A673 (cell line): ENCODE measurements around the gene UXS1.

Experiments
- CTCF ChIP-seq: fragments of 300-800, 200-600 bp; sonication (generic); conservative IDR thresholded peaks from 2 replicates; pipeline ENCODE4 v1.5.1; 2017; ENCODE audit warnings: low read depth, mild to moderate bottlenecking, antibody characterized with exemption, low read length, moderate library complexity, mixed read lengths
- EZH2 ChIP-seq: fragments of 200-600 bp; sonication (generic); IDR thresholded peaks from 2 replicates; pipeline ENCODE4 v1.6.1; 2017; ENCODE audit warnings: borderline replicate concordance, low read depth, mild to moderate bottlenecking, mixed read lengths, antibody characterized with exemption, low read length; ENCODE audit not compliant: poor library complexity, severe bottlenecking

GRCh38 chr2:106201661-106202060 lies 7.6 kb upstream of the UXS1 start:
- TF ChIP-seq CTCF (no peak), EZH2 (no peak)
